IPS-NIHi7 (cell line): Measurements from ENCODE around the gene EFNA4.
A peak's percentile ranks its signal among the peaks of the same experiment; 100 is the strongest.

Source experiments
- DNase-seq: peaks from one replicate; pipeline ENCODE4 v3.0.0; 2012; ENCODE audit warnings: mixed read lengths; ENCODE audit errors: extremely low spot score

EFNA4 gene

GRCh38 chr1:155073377-155074242 is 10.1 kb downstream of the EFNA4 start:
- no peak for DNase-seq

GRCh38 chr1:155075535-155075934 is 12.0 kb downstream of the EFNA4 start:
- DNase-seq: no peak

- DNase-seq: no peak
These were observed 12.8 kb downstream of the EFNA4 start for GRCh38 chr1:155076371-155076770.

- DNase-seq: no peak
These were observed 13.8 kb downstream of the EFNA4 start for GRCh38 chr1:155077346-155077745.

GRCh38 chr1:155077758-155078445 is 14.4 kb downstream of the EFNA4 start:
- no peak for DNase-seq

- DNase-seq: peak; percentile 88
These were observed 15.1 kb downstream of the EFNA4 start, which contains the start of gene EFNA3 for GRCh38 chr1:155078469-155079209. TSS of gene EFNA3 (plus strand) at chr1:155078837. CDS start at chr1:155078942, 105 bp downstream.

- no peak for DNase-seq
These were observed 15.6 kb downstream of the EFNA4 start for GRCh38 chr1:155079210-155079486.

GRCh38 chr1:155079487-155080311 is 16.2 kb downstream of the EFNA4 start:
- no peak for DNase-seq

GRCh38 chr1:155080312-155081228 is 17.0 kb downstream of the EFNA4 start:
- DNase-seq: peak; percentile 77

- DNase-seq: no peak
These were observed 18.1 kb downstream of the EFNA4 start for GRCh38 chr1:155081472-155082300.

GRCh38 chr1:155082301-155083051 is 18.9 kb downstream of the EFNA4 start:
- DNase-seq: no peak

GRCh38 chr1:155083052-155083541 is 19.6 kb downstream of the EFNA4 start:
- DNase-seq: no peak

- no peak for DNase-seq
These were observed 20.6 kb downstream of the EFNA4 start for GRCh38 chr1:155083865-155084721.

GRCh38 chr1:155084722-155085503 is 21.4 kb downstream of the EFNA4 start:
- peak; percentile 93 for DNase-seq

- DNase-seq: no peak
These were observed 22.1 kb downstream of the EFNA4 start for GRCh38 chr1:155085504-155086127.

- DNase-seq: peak; percentile 80
These were observed 22.7 kb downstream of the EFNA4 start for GRCh38 chr1:155086128-155086741.
